ENCODE data around the gene DGLUCY.
"Not testable (repeated sequence)": the region's sequence is repeated elsewhere in the genome, so short reads cannot be mapped to it uniquely, and the experiment has no call there.

Gene DGLUCY

DNA sequence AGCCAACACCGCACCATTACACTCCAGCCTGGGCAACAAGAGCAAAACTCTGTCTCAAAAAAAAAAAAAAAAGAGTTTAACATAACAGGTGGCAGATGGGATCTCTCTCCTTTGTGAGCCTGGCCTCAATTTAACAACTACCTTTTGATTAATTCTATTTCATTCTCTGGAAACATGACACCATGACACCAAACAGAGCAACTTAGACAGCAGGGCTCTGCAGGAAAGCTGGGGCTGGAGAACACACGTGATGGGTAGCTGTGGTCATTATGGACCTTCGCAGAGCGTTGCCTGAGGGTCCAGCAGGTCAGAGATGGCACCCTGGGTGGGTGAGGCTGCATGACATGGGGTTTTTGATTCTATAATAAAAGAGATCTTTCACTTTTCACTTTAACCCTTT, 1.7 kb upstream of the DGLUCY start:
- no peak for DNase-seq

DNA sequence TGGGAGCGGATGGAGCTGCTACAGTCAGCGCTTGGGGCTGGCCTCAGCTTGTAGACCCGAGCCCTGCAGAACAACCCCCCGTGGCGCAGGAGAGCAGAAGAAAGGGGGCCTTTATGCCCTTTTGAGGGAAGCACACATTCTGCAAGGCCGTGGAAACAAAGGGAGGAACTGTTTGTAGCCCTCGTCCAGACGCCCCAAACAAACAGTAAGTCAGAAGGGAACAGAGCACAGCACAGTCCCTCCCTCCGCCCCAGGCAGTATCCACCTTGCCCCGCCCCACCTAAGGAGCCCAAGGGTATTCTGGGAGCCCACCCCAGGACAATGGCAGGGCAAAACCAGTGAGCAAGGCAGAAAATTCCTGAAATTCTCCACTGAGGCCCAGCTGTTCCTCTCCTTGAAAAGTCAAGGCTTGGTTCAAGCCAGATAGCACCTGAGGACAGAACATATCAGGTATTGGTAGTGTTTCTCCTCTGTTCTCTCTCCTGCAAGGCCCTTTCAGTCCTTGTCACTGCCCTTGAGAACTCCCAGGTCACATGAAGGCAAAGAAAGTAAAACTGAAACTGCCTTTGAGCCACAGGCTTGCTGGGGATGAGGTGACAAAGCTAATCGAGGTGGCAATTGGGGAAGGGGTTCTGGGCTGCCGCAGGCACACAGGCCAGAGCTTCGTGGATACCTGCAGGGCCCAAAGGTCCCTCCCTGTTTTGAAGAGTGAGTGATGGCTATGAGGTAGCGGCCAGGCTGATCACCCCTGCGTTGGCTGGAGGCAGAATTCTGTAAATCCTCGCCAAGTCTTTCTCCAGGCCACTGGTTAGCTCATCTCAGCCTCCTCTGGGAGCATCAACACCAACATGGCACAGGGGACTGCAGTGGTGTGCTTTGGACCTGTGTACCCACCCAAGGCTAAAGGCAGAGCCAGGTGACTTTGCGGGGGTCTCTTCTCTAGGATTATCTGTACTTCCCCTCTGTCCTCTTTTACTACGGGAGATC, 499 bp downstream of the DGLUCY start:
- DNase-seq = peak; percentile 49

DNA sequence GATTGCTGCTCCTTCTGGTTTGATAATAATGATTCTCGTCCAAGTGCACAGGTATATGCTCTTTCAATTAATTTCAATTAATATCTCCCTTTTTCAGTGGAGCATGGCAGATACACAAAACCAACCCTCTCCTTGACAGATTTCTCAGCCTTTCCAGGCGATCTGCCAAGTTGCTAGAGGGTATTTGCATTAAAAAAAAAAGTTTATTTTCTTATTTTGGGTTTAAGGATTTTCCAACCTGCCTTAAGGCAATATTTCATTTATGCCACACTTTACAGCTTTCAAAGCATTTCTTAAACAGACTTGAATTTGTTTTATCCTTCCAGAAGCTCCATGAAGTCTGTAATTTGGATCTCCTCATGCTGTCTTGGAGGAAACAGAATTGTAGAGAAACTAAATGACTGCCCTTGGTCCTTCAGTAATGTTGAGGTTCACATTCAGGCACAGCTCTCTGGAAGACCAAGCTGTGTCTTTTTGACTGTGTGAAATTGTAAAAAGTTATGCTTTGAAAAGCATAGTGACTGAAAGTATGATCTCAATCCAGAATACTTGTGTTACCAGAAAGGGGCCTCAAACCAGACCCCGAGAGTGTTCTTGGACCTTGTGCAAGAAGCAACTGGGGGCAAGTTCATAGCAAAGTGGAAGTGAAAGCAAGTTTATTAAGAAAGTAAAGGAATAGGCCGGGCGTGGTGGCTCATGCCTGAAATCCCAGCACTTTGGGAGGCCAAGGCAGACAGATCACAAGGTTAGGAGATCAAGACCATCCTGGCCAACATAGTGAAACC, 2.3 kb downstream of the DGLUCY start:
- DNase-seq = peak; percentile 15

DNA sequence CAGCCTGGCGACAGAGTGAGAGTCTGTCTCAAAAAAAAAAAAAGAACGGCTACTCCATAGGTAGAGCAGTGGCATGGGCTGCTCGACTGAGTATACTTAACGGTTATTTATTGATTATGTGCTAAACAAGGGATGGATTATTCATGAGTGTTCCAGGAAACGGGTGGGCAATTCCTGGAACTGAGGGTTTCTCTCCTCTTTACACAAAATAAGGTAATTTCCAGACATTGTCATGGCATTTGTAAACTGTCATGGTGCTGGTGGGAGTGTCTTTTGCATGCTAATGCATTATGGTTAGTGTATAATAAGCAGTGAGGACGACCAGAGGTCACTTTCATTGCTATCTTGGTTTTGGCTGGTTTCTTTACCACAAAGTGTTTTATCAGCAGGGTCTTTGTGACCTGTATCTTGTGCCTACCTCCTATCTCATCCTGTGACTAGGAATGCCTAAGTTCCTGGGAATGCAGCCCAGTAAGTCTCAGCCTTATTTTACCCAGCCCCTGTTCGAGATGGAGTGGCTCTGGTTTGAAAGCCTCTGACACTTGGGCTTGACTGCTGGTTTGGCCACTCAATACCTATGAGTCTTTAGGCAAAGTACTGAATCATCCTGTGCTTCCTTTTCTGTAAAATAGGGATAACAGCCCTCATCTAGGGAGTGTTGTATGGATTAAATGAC, 3.2 kb downstream of the DGLUCY start:
- peak; percentile 50 for DNase-seq

DNA sequence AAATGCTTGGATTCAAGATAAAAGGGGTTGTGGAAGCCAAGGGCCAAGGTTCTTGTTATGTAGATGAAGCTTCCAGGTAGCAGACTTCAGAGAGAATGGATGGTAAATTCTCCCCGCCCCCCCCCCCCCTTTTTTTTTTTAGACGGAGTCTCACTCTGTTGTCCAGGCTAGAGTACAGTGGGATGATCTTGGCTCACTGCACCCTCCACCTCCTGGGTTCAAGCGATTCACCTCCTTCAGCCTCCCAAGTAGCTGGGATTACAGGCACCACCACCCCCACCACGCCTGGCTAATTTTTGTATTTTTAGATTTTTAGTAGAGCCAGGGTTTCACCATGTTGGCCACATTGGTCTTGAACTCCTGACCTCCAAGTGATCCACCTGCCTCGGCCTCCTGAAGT, 4.1 kb downstream of the DGLUCY start:
- DNase-seq = no peak

DNA sequence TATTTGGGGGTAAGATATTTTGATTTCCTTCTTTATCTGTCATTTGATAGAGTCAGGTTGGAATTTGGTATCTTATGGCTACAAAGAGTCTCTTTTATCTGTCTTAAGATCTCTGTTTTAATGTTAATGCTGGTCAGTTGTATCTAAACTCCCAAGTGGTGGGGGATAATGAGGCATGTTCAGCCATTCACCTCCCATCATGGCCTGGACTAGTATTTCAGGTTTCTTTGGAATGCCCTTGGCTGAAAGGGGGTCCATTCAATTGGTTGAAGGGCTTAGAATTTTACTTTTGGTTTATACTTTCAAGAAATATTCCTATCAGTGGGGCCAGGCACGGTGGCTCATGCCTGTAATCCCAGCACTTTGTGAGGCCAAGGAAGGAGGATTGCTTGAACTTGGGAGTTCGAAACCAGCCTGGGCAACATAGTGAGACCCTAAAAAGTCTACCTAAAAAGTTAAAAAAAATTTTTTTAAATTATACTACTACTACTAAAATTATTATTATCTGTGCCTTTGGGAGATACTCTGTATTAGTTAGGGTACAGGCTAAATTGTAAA, 4.7 kb downstream of the DGLUCY start:
- no peak for DNase-seq

DNA sequence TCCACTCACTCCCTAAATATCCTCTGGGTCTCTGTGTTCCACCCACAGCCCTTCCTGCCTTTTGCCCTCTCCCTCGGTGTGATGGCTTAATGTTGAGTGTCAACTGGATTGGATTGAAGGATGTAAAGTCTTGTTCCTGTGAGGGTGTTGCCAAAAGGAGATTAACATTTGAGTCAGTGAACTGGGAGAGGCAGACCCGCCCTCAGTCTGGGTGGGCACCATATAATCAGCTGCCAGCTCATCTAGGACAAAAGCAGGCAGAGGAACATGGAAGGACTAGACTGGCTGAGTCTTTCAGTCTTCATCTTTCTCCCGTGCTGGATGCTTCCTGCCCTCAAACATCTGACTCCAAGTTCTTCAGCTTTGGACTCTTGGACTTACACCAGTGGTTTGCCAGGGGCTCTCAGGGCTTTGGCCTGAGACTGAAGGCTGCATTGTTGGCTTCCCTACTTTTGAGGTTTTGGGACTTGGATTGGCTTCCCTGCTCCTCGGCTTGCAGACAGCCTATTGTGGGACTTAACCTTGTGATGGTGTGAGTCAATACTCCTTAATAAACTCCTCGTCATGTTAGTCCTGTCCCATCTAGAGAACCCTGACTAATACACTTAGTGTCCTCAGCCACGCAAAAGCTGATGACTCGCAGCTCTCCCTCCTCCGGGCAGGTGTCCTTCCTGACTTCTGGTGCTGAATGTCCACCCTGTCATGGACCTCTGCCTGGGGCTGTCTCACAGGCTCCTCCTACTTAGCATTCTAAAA, 5.9 kb downstream of the DGLUCY start:
- no peak for DNase-seq

DNA sequence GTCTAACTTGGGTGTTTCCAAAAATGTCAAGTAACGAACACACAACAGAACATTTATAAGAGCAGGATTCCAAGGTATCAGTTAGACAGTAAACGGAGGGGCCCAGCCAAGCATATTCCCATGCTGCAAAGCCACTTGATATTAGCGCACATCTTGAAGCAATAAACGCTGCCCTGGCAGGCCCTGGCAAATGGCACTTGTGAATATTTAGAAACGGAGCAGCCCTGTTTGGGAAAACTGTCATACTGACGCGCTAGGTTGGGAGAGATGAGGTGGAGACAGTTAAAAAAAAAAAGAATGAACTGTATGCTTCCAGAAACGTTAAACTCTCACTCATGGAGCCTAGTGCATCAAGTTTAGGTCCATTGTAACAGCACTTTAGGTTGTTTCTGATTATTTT, 9.3 kb downstream of the DGLUCY start:
- no peak for DNase-seq

DNA sequence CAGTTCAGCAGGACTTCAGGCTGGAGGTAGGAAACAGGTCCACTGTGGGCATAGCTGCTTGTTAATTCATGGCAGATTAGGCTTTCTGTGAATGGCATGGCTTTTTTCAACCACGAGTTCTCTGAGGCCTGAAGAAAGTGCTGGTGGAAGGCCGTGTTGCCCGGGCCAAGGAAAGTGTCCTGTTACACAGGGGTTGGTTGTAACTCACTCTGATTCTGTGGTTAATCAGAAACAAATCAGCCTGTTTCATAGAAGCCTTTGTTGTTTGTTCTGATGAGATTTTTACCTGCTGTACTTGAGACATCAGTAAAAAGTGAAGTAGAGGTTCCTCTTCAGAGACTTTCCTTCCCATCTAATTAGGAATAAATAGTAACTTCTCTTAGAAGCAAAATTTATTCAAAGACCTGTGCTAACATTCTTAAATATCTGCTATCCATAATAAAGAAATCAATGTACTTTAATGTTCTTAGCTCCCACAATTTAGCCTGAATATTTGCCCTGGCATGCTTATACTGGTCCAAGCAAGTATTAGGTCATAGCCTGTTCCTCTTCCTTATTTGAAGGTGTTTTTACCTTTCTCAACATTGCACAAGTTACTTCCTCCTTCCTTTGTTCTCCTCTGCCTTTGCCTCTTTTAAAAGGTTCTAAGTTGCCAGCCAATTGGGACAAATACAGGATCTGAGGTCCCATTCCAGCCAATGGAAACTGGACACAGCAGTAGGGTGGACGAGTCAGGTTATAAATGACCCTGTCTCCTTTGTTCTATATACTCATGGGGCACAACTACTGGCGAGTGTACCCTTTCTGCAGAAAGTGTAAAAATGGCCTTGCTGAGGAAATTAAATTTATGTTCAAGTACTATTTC, 10.8 kb downstream of the DGLUCY start:
- not testable (repeated sequence) for DNase-seq

DNA sequence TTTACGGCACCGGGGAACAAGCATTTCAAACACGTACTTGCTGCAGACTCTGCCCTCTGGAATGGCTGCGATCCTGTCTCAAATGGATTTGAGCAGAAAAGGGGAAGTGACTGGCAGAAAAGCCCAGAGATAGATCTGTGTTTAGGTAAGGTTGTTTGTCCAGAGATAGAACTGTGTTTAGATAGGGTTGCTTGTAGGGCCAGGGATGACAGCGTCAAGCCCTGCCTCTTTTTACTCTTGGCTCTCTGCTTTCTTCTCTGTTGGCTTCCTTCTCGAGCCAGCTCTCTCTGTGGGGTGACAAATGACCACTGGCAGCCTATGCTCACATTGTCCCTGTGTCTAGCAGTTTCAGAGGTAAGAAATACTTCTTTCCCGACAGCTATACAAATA, 11.4 kb downstream of the DGLUCY start:
- no peak for DNase-seq

DNA sequence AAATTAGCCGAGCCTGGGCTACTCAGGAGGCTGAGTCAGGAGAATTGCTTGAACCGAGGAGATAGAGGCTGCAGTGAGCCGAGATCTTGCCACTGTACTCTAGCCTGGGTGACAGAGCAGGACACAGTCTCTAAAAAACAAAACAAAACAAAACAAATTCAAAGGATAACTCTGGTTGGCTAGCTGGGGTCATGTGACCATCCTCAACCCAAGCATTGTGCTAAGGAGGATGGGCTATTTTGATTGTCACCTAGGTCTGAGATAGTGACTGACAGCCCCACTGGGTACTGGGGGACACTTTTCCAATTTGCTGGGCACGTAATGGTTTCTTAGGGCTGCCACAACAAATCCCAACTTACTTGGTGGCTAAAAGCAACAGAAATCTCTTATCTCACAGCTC, 11.9 kb downstream of the DGLUCY start:
- DNase-seq = no peak

DNA sequence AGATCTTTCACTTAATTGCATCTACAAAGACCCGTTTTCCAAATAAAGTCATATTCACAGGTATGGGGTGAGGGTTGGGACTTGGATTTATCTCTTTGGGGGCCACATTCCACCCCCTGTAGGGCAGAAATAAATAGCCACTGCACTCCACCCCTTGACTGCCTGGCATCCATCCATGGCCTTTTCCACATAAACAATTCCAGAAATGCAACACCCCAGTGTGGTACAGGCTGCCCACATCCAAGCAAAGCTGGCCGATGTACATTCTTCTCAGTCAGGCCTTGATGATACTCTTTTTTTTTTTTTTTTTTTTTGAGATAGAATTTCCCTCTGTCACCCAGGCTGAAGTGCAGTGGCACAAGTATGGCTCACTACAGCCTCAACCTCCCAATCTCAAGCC, 12.9 kb downstream of the DGLUCY start:
- no peak for DNase-seq

DNA sequence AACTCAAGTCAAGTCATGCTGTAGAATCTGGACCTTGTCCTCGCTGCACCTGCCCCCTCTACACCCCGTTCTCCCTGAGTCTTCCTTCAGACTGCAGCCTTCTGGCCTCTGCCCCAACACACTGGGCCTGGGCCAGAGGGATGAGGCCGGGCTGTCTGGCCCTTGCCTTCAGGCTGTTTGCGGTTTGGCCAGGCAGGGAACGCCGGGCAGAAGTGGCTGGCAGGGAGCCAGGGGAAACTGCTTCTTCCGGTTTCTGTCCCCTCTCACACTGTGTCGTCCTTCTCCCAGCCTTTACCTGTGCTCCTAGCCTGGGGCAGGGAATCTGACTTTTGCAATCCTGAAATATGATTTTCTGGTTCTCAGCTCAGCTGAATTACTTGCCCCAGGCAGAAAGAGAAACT, 13.5 kb downstream of the DGLUCY start:
- DNase-seq = no peak

DNA sequence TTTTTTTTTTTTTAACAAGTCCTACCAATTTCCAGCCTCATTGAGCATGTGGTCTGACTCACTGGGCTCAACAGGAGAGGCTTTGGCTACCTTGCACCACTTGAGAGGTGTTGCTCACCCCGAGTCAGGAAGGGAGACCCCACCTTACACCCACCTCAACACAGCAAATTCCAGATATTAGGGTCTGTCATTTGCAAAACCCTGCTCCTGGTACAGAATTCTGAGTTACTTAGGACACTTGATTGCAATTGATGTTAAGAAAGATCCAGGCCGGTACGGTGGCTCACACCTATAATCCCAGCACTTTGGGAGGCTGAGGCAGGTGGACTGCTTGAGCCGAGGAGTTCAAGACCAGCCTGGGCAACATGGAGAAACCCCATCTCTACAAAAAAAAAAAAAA, 14.1 kb downstream of the DGLUCY start:
- no peak for DNase-seq

DNA sequence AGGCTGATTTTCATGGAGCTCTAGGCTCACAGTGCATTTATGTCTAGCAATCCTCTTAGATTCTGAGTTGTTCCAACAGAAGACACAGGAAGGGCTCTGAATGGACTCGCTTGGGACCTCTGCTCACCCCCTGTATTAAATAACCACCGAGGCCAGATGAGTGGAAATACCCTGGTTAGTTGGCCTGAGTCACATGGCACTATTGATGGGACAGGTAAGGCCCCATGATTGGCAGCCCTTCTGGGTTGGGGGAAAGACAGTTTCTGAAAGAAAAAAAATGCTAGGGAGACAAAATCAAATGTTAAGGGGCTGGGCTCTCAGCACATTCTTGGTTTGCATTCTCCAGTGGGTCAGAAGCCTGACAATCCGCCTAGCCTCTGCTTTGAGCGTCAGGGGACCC, 14.8 kb downstream of the DGLUCY start:
- DNase-seq = no peak

DNA sequence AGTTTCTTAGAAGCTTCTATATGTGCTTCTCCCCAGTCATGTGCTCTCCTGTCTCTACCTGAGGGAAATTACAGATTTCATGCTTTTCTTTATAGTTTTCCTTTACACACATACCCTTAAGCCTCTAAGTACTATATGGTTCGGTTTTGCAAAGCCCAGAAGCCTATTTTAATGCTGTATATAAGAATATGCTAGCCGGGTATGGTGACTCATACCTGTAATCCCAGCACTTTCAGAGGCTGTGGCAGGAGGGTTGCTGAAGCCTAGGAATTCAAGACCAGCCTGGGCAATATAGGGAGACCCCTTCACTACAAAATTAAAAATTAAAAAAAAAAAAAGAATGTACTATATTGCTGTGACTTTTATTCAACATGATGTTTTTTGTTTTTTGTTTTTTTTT, 15.4 kb downstream of the DGLUCY start:
- DNase-seq = no peak

DNA sequence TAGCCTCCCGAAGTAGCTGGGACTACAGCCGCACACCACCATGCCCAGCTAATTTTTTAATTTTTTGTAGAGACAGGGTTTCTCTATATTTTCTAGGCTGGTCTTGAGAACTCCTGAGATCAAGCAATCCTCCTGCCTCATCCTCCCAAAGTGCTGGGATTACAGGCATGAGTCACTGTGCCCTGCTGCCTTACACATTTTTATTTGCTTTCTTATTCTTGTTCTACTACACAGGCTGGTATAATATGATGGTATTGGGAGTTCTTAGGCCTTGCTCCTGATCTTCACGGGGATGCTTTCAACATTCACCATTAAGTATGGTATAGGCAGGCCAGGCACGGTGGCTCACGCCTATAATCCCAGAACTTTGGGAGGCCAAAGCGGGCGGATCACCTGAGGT, 21.2 kb downstream of the DGLUCY start:
- DNase-seq = no peak

DNA sequence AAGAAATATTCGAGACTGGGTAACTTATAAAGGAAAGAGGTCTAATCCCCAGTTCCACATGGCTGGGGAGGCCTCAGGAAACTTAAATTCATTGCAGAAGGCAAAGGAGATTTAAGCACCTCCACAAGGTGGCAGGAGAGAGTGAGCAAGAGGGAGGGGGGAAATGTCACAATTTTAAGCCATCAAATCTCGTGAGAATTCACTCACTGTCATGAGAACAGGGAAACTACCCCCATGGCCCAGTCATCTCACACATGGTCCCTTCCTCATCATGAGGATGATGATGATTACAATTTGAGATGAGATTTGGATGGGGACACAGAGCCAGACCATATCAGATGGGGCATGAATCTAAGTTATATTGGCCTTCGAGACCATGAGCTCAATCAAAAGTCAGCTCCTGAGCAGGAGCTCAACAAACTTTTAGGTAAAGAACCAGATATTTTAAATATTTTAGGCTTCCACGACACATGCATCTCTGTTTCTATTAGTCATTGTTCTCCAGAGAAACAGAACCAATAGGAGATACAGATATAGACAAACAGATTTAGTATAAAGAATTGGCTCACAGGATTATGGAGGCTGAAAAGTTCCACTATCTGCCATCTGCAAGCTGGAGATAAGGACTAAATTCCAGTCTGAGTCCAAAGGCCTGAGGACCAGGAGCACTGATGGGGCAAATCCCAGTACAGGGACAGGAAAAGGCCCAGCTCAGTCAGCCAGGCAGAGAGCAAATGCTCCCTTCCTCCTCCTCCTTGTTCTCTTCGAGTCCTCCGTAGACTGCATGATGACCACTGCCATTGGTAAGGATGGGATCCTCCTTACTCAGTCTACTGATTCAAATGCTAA, 24.9 kb downstream of the DGLUCY start:
- peak; percentile 24 for DNase-seq

DNA sequence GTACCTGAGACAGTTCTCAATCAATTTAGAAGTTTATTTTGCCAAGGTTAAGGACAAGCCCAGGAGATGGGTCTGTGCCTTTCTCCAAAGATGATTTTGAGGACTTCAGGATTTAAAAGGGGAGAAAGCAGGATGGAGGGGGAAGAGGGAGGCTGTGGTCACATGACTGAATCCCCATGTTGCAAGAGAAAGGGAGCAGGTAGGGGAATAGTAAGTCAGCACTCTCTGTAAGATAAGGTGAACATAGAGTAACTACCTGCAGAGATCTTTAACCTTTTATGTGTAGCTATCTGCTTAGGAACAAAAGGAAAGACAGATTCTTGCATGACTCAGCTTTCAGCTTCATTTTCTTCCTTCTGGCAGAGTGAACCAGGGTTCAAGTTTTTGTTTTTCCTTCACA, 25.9 kb downstream of the DGLUCY start:
- no peak for DNase-seq

DNA sequence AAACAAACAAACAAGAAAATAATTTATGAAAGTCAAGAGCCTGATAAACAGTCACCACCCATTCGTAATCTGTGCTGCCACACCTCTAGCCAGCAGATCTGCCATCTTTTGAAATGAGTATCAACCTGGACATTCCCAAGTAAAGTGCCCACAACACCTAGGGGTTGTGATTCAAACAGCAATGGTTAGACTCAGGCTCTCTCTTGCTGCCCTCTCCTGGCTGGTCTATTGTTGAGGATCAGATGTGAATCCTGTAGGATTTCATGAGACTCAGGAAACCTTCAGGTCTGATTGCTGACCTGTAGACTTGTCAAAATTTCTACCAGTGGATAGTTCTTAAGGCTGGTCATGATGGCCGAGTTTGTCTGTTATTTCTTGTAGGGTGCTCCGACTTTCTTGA, 26.8 kb downstream of the DGLUCY start:
- no peak for DNase-seq

All from stimulated activated CD4-positive, alpha-beta T cell treated with anti-CD3 and anti-CD28 coated beads, Interleukin-12 subunit alpha, Interleukin-12 subunit beta, amount 100 ng/mL, for 4 hours (primary cell).